ENCODE measurements around the gene EFCC1.
"Not testable (repeated sequence)": the region's sequence is repeated elsewhere in the genome, so short reads cannot be mapped to it uniquely, and the experiment has no call there.

EFCC1 gene

DNA sequence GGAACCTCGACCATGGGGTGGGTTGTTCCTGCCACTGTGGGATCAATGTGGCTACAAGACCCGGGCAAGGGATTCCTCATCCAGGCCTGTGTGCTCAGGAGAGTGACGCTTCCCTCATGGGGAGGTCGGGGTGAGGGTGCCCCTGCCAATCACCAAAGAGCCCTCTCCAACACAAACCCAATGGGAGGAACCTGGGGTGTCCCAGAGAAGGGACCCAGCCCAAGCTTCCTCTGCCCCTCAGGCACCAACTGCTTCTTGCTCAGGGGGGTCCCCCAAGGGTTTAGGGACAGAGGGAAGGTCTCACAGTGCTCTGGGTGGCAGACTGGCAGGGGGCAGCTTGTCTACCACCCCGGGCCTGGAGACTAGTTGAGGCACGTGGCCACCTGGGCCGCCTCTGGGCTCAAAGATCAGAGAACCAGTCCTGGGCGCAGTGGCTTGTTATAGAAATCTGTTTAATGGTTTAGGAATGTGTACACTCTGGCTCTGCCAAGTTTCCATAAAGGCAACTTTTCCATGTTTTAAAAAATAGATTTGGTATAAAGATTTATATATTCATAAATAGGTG is 86.1 kb downstream of the EFCC1 start:
- no peak for DNase-seq

DNA sequence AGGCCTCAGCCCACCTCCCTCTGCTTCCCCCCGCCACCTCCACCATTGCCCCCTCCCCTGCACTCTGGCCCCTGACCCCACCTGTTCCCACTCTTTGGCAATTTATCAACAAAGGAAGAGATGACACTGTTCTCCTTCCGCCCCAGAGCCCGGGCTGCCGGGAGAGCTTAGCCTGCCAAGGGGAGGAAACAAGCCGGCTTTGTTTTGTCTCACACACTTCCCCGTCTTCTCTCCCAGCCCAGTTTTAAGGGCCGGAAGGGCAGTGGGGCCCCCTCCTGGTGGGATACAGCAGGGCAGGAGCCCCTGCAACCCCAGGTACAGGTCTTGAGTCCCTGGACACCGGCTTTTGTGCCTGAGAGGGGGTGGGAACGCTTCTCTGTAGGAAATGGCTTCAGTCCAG is 86.8 kb downstream of the EFCC1 start:
- not testable (repeated sequence) for DNase-seq

DNA sequence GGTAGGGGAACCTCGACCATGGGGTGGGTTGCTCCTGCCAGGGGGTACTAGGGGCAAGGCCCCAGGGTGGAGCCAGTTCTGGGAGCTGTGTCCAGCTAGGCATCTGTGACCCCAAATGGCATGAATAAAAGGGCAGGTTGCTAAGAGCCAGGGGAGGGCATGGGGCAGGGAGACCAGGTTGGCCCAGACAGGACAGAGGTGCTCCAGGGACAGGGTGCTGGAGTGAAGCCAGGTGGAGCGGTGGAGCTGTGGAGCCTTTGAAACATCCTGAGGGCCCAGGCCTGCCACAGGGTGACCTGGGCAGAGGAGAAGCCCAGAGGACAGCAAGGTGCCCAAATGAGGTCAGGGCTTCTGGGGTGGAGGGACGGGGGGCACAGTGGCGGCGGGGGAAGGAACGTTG is 87.2 kb downstream of the EFCC1 start:
- not testable (repeated sequence) for DNase-seq

All from kidney glomerular epithelial cell (primary cell).